Uterus (tissue), 4 donors: Measurements from ENCODE around the gene COL9A3. TPM values are rescaled to one million over a fixed set of nuclear protein-coding genes. Genes with fewer than 3 reads are reported as not detected.

Experiments used
- DNase-seq, 2 donors: peaks; one replicate each; pipeline ENCODE4 v3.0.0-alpha.2; 2019 to 2020
- H3K27ac ChIP-seq, 2 donors: fragments of 200-600 bp; sonication (generic); 1 replicate in 1 of 2; 2 replicates in 1 of 2; pipeline ENCODE4 v1.5.1; 2016 to 2018
- H3K27me3 ChIP-seq, 2 donors: fragments of 200-600 bp; sonication (generic); one replicate each; pipeline ENCODE4 v1.5.1; 2018 to 2019; ENCODE audit warnings: control low read depth in 1 of 2
- H3K36me3 ChIP-seq, 2 donors: fragments of 200-600 bp; sonication (generic); one replicate each; pipeline ENCODE4 v1.5.1; 2019; ENCODE audit warnings: control low read depth in 1 of 2
- H3K4me1 ChIP-seq, 2 donors: fragments of 200-600 bp; sonication (generic); one replicate each; pipeline ENCODE4 v1.5.1; 2018 to 2019; ENCODE audit warnings: control low read depth in 1 of 2
- H3K4me3 ChIP-seq, 2 donors: fragments of 200-600 bp; sonication (generic); 1 replicate in 1 of 2; 2 replicates in 1 of 2; pipeline ENCODE4 v1.5.1; 2018 to 2019; ENCODE audit warnings: mild to moderate bottlenecking in 1 of 2
- H3K9me3 ChIP-seq, 2 donors: fragments of 200-600 bp; sonication (generic); one replicate each; pipeline ENCODE4 v1.5.1; 2019; ENCODE audit warnings: control low read depth in 1 of 2
- CTCF ChIP-seq, 4 experiments: fragments of 200-600 bp in 2 of 4; fragments of 450-650 bp in 2 of 4; sonication (generic) in 2 of 4; IDR thresholded peaks; one replicate each; pipeline ENCODE4 v1.5.1; 2016 to 2019; ENCODE audit warnings: antibody characterized with exemption in 4 of 4, mild to moderate bottlenecking in 2 of 4, moderate library complexity in 1 of 4
- POLR2A ChIP-seq, 2 donors: fragments of 450-650 bp; IDR thresholded peaks; one replicate each; pipeline ENCODE4 v1.6.1; 2016; ENCODE audit warnings: antibody characterized with exemption in 2 of 2, mild to moderate bottlenecking in 1 of 2, moderate library complexity in 1 of 2
- intact Hi-C: fragments of 100-400 bp; cut with DNase I; formaldehyde crosslinking; loops from one replicate; pipeline ENCODE4 v1.15.1; 2023; ENCODE audit warnings: low total_unique reads
- total RNA-seq, 4 donors: library from RNA; depleted of rRNA in 3 of 4; stranded (reverse); fragments of >200 nt in 3 of 4; gene quantifications; one replicate each; pipeline versions ENCODE4 v1.1.0 to v1.2.4, GENCODE V29; 2014 to 2023
- donor health status: DM: yes; HTN: yes; CAD: no.

COL9A3 gene
- total RNA-seq, 4 donors from 2014 or later: 0.59 to 75.4 (median 16.3) TPM

- H3K4me3 ChIP-seq: no peak overlapping the region
- H3K27ac ChIP-seq: no peak overlapping the region
- intact Hi-C loops: no loop called here
- TF ChIP-seq POLR2A (IDR thresholded peaks at IDR 0.05): no peak
- H3K9me3 ChIP-seq: no peaks in the 10 kb centered on the region
- peaks cover 0 to 10% of the 10 kb centered on the region in 2 donors for H3K4me1 ChIP-seq
- DNase-seq: no peak
- no peaks in the 10 kb centered on the region for H3K27me3 ChIP-seq
- H3K36me3 ChIP-seq: no peaks in the 10 kb centered on the region
These were observed 24.5 kb upstream of the COL9A3 start for GRCh38 chr20:62792182-62792939.

- DNase-seq: no peak
- H3K4me3 ChIP-seq: peak overlapping the region; percentile 37 to 55
- H3K36me3 ChIP-seq: no peaks in the 10 kb centered on the region
- intact Hi-C loops: no loop called here
- TF ChIP-seq CTCF (IDR thresholded peaks at IDR 0.05): no peak
- no peak for TF ChIP-seq POLR2A (IDR thresholded peaks at IDR 0.05)
- no peaks in the 10 kb centered on the region for H3K9me3 ChIP-seq
- peaks cover 0 to 10% of the 10 kb centered on the region in 2 donors for H3K4me1 ChIP-seq
- H3K27ac ChIP-seq: peak overlapping the region; percentile 83 to 96
- no peaks in the 10 kb centered on the region for H3K27me3 ChIP-seq
These were observed 23.7 kb upstream of the COL9A3 start for GRCh38 chr20:62792940-62793756.

GRCh38 chr20:62793757-62794006 is 23.2 kb upstream of the COL9A3 start:
- peak overlapping the region; percentile 37 to 55 for H3K4me3 ChIP-seq
- no peaks in the 10 kb centered on the region for H3K36me3 ChIP-seq
- no peaks in the 10 kb centered on the region for H3K27me3 ChIP-seq
- no peak for DNase-seq
- TF ChIP-seq POLR2A (IDR thresholded peaks at IDR 0.05) (no peak), CTCF (IDR thresholded peaks at IDR 0.05) (no peak)
- H3K4me1 ChIP-seq: peaks cover 0 to 10% of the 10 kb centered on the region in 2 donors
- peak overlapping the region; percentile 83 to 96 for H3K27ac ChIP-seq
- H3K9me3 ChIP-seq: no peaks in the 10 kb centered on the region
- intact Hi-C loops: no loop called here

- TF ChIP-seq POLR2A (IDR thresholded peaks at IDR 0.05) (peak; percentile 86 to 94), CTCF (IDR thresholded peaks at IDR 0.05) (peak in 2 of 4 experiments; percentile 16 to 24)
- DNase-seq: peak; percentile 96 to 98
- Histone ChIP-seq H3K4me1 (peaks cover 0 to 10% of the 10 kb centered on the region in 2 donors), H3K27ac (peak overlapping the region; percentile 96 to 97), H3K27me3 (no peaks in the 10 kb centered on the region), H3K9me3 (no peaks in the 10 kb centered on the region), H3K36me3 (no peaks in the 10 kb centered on the region), H3K4me3 (peak overlapping the region; percentile 46 to 55)
- intact Hi-C loops: no loop called here
These were observed 22.7 kb upstream of the COL9A3 start for GRCh38 chr20:62794007-62794724.

- intact Hi-C loops: no loop called here
- DNase-seq: peak in 1 of 2 donors; percentile 55
- H3K27ac ChIP-seq: peak overlapping the region; percentile 96 to 97
- no peaks in the 10 kb centered on the region for H3K9me3 ChIP-seq
- TF ChIP-seq POLR2A (IDR thresholded peaks at IDR 0.05) (peak in 1 of 2 donors; percentile 28), CTCF (IDR thresholded peaks at IDR 0.05) (no peak)
- H3K27me3 ChIP-seq: no peaks in the 10 kb centered on the region
- peak overlapping the region; percentile 46 to 53 for H3K4me3 ChIP-seq
- peaks cover 0 to 10% of the 10 kb centered on the region in 2 donors for H3K4me1 ChIP-seq
- no peaks in the 10 kb centered on the region for H3K36me3 ChIP-seq
These were observed 21.7 kb upstream of the COL9A3 start for GRCh38 chr20:62795023-62795761.
